Measurements from ENCODE around the gene TMEM185B. TPM values are rescaled to one million over a fixed set of nuclear protein-coding genes. Genes with fewer than 3 reads are reported as not detected.
"Not testable (repeated sequence)": the region's sequence is repeated elsewhere in the genome, so short reads cannot be mapped to it uniquely, and the experiment has no call there.

Gene TMEM185B
- total RNA-seq, 1 donor from 2014 or later = 36.4 TPM

DNA sequence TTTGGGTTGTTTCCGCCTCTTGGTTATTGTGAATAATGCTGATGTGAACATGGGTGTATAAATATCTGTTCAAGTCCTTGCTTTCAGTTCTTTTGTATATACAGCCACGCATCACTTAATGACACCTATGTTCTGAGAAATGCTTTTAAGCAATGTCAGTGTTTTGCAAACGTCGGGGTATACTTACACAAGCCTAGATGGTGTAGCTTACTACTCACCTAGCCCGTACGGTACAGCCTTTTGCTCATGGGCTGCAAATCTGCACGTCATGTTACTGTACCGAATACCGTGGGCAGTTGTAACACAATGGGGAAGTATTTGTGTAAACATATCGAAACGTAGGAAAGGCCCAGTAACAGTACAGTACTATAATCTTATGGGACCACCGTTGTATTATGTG, 41.8 kb upstream of the TMEM185B start:
- Mint-ChIP-seq H3K27ac (ENCODE audit: unreplicated experiment) (no peak overlapping the region), H3K27me3 (ENCODE audit: low read depth) (no peaks in the 10 kb centered on the region), H3K36me3 (ENCODE audit: low read depth) (peaks cover 6% of the 10 kb centered on the region), H3K9me3 (ENCODE audit: low read depth) (peaks cover 10% of the 10 kb centered on the region), H3K4me3 (ENCODE audit: unreplicated experiment) (no peak overlapping the region), H3K4me1 (ENCODE audit: low read depth) (peaks cover 1% of the 10 kb centered on the region)
- no peak for TF ChIP-seq CTCF (IDR thresholded peaks at IDR 0.05)
- DNase-seq (ENCODE audit: low spot score) = no peak

DNA sequence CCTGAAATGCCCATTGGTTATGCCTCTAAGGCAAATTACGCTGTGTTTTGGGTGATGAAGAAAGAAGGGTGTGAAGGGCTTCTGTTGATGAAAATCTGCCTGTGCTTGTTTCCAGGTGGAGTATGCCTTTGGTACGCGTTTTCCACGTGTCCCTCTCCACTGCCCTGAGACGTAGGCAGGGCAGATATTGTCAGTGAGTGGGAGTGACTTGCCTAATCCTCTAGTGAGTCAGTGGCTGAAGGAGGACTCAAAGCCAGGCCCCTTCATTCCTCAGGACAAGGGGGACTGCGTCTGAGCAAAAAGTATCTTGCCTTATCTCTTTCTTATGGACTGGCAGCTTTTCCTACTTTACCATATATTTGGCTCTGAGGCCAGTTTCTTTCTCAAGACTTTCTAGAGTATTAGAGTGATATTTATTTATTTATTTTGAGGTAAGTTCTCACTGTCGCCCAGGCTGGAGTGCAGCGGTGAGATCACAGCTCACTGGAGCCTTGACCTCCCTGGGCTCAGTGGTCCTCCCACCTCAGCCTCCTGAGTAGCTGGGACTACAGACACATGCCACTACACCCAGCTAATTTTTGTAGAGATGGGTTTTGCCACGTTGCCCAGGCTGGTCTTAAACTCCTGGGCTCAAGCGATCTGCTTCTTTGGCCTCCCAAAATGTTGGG, 39.7 kb upstream of the TMEM185B start:
- no peak for TF ChIP-seq CTCF (IDR thresholded peaks at IDR 0.05)
- H3K4me3 Mint-ChIP-seq (ENCODE audit: unreplicated experiment) = no peak overlapping the region

GRCh38 chr2:120262150-120262549, 39.0 kb upstream of the TMEM185B start:
- no peak for TF ChIP-seq CTCF (IDR thresholded peaks at IDR 0.05)
- Mint-ChIP-seq H3K36me3 (ENCODE audit: low read depth) (peaks cover 7% of the 10 kb centered on the region), H3K27ac (ENCODE audit: unreplicated experiment) (no peak overlapping the region), H3K27me3 (ENCODE audit: low read depth) (no peaks in the 10 kb centered on the region), H3K4me1 (ENCODE audit: low read depth) (peaks cover 3% of the 10 kb centered on the region), H3K4me3 (ENCODE audit: unreplicated experiment) (no peak overlapping the region), H3K9me3 (ENCODE audit: low read depth) (peaks cover 7% of the 10 kb centered on the region)
- no peak for DNase-seq (ENCODE audit: low spot score)

More for the DNA sequence above, 39.7 kb upstream of the TMEM185B start:
- no peak for DNase-seq (ENCODE audit: low spot score)
- no peaks in the 10 kb centered on the region for H3K27me3 Mint-ChIP-seq (ENCODE audit: low read depth)
- H3K27ac Mint-ChIP-seq (ENCODE audit: unreplicated experiment) = no peak overlapping the region
- H3K9me3 Mint-ChIP-seq (ENCODE audit: low read depth) = peaks cover 7% of the 10 kb centered on the region
- peaks cover 7% of the 10 kb centered on the region for H3K36me3 Mint-ChIP-seq (ENCODE audit: low read depth)
- H3K4me1 Mint-ChIP-seq (ENCODE audit: low read depth) = no peaks in the 10 kb centered on the region

GRCh38 chr2:120261387-120262006, 38.3 kb upstream of the TMEM185B start:
- Mint-ChIP-seq H3K36me3 (ENCODE audit: low read depth) (peaks cover 7% of the 10 kb centered on the region), H3K27me3 (ENCODE audit: low read depth) (no peaks in the 10 kb centered on the region), H3K27ac (ENCODE audit: unreplicated experiment) (no peak overlapping the region), H3K4me3 (ENCODE audit: unreplicated experiment) (no peak overlapping the region), H3K4me1 (ENCODE audit: low read depth) (peaks cover 3% of the 10 kb centered on the region), H3K9me3 (ENCODE audit: low read depth) (peaks cover 7% of the 10 kb centered on the region)
- DNase-seq (ENCODE audit: low spot score) = no peak
- no peak for TF ChIP-seq CTCF (IDR thresholded peaks at IDR 0.05)

- Mint-ChIP-seq H3K27ac (ENCODE audit: unreplicated experiment) (no peak overlapping the region), H3K27me3 (ENCODE audit: low read depth) (no peaks in the 10 kb centered on the region), H3K4me1 (ENCODE audit: low read depth) (peaks cover 3% of the 10 kb centered on the region), H3K36me3 (ENCODE audit: low read depth) (peaks cover 7% of the 10 kb centered on the region), H3K9me3 (ENCODE audit: low read depth) (peaks cover 7% of the 10 kb centered on the region), H3K4me3 (ENCODE audit: unreplicated experiment) (no peak overlapping the region)
- DNase-seq (ENCODE audit: low spot score) = no peak
- no peak for TF ChIP-seq CTCF (IDR thresholded peaks at IDR 0.05)
Observed at GRCh38 chr2:120260736-120261135, 37.5 kb upstream of the TMEM185B start.

DNA sequence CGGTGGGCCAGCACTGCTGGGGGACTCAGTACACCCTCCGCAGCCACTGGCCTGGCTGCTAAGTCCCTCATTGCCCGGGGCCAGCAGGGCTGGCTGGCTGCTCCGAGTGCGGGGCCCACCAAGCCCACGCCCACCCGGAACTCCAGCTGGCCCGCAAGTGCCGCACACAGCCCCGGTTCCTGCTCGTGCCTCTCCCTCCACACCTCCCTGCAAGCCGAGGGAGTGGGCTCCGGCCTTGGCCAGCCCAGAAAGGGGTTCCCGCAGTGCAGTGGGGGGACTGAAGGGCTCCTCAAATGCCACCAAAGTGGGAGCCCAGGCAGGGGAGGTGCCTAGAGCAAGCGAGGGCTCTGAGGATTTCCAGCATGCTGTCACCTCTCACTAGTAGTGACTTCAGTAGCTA, 36.7 kb upstream of the TMEM185B start:
- H3K4me3 Mint-ChIP-seq (ENCODE audit: unreplicated experiment); H3K4me1 Mint-ChIP-seq (ENCODE audit: low read depth); DNase-seq (ENCODE audit: low spot score); H3K27ac Mint-ChIP-seq (ENCODE audit: unreplicated experiment); H3K27me3 Mint-ChIP-seq (ENCODE audit: low read depth); H3K36me3 Mint-ChIP-seq (ENCODE audit: low read depth); H3K9me3 Mint-ChIP-seq (ENCODE audit: low read depth): not testable (repeated sequence)
